ENCODE results near the gene FAM151A. TPM values are rescaled to one million over a fixed set of nuclear protein-coding genes. Genes with fewer than 3 reads are reported as not detected.

Gene FAM151A
- polyA plus RNA-seq, 1 donor from 2014 or later, result not detected

DNA sequence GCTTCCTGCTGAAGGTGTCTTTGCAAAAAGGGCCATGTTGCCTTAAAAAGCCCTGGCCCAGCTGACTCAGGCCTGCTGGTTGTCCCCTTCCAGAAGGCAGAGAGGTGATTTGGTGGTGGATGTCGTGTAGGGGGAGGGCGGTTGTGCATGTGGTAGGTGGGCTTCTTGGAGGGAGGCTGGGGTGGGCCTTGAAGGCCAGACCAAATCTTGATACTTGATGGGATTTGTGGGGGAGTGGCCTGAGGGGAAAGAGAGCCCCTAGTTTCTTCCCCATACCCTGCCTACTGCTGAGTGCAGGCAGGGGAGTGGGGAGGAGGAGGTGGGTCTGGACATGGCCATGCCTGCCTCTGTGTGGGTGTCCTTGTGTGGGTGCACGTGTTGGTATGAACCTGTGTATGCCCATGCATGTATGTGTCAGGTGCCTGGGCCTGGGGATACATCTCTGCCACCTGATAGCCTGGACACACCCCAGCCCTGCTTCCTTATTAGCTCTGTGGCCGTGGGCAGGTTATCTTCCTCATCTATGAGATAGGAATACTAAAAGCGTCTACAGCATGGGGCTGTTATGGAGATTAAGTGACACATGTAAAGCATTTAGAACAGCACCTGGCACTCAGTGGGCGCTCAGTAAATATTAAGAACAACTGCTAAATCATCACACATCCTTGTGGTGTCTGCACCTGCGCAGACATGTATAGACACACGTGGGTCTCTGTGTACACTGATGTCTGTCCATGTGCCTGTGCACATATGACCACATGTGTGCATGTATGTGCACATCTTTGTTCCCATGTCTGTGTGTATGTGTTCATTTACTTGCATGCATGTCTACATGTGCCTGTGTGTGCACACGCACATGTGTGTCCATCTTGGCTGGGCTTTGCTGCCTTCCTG lies 17.0 kb downstream of the FAM151A start:
- no peak overlapping the region for H2AFZ ChIP-seq (ENCODE audit: low read depth, low read length)
- no peak overlapping the region for H3K27ac ChIP-seq (ENCODE audit: low read length)

DNA sequence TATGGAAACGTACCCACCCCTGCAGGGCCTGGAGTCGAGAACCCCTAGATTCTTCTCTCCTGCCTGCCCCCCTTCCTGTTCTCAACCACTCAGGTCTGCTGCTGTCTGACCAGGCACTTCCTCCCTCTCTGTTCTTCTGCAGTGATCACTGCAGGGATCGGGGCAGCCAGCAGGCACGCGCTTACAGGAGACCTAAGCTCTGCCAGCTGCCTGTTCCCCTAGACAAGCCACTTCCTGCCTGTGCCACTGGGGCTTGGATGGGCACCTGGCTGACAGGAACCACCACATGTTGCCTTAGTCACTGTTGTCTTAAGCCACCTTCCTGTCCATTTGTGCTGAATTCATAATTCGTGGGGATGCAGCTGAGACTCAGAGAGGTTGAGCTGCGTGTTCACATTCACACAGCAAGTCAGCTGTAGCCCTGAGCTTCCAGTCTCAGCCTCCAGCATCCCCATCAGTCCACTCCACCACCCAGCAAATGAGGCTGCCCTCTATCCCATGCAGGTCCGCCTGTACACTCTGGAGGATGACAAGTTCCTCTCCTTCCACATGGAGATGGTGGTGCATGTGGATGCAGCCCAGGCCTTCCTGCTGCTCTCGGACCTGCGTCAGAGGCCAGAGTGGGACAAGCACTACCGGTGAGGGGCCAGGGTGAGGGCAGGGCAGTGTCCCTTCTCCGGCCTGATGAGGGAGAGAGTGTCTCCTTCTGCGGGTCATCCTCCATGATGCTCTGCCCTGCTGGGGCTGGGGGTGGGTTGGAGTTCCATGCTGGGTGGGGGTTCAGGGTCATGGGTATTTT lies 18.6 kb downstream of the FAM151A start:
- no peak overlapping the region for H3K27ac ChIP-seq (ENCODE audit: low read length)
- no peaks in the 10 kb centered on the region for H3F3A ChIP-seq (ENCODE audit: insufficient read depth, low read length, poor library complexity, severe bottlenecking)
- no peaks in the 10 kb centered on the region for H3K36me3 ChIP-seq (ENCODE audit: insufficient read depth, low read length)
- H3K79me2 ChIP-seq (replicated peaks; ENCODE audit: insufficient read depth, low read length), result no peaks in the 10 kb centered on the region
- H2AFZ ChIP-seq (ENCODE audit: low read depth, low read length), result no peak overlapping the region
- no peaks in the 10 kb centered on the region for H3K9me2 ChIP-seq (ENCODE audit: insufficient read depth, low read length)
- no peaks in the 10 kb centered on the region for H4K20me1 ChIP-seq (ENCODE audit: insufficient read depth)
- H3K4me2 ChIP-seq (ENCODE audit: low read length), result no peak overlapping the region
- H3K4me3 ChIP-seq (ENCODE audit: low read length), result no peak overlapping the region
- no peak overlapping the region for H3K9ac ChIP-seq (ENCODE audit: low read length)
- no peaks in the 10 kb centered on the region for H3K9me3 ChIP-seq (ENCODE audit: low read length)
- H3K27me3 ChIP-seq (ENCODE audit: insufficient read depth, low read depth, low read length), result no peaks in the 10 kb centered on the region
- no peak for TF ChIP-seq EP300 (conservative IDR thresholded peaks at IDR 0.05; ENCODE audit: poor library complexity, severe bottlenecking)
- no peak for TF ChIP-seq SMC3 (conservative IDR thresholded peaks at IDR 0.05; ENCODE audit: poor library complexity)
- TF ChIP-seq EZH2 (IDR thresholded peaks at IDR 0.05; ENCODE audit: borderline replicate concordance, insufficient read depth, low read length, poor library complexity, severe bottlenecking), result no peak
- TF ChIP-seq, protein P1, sequence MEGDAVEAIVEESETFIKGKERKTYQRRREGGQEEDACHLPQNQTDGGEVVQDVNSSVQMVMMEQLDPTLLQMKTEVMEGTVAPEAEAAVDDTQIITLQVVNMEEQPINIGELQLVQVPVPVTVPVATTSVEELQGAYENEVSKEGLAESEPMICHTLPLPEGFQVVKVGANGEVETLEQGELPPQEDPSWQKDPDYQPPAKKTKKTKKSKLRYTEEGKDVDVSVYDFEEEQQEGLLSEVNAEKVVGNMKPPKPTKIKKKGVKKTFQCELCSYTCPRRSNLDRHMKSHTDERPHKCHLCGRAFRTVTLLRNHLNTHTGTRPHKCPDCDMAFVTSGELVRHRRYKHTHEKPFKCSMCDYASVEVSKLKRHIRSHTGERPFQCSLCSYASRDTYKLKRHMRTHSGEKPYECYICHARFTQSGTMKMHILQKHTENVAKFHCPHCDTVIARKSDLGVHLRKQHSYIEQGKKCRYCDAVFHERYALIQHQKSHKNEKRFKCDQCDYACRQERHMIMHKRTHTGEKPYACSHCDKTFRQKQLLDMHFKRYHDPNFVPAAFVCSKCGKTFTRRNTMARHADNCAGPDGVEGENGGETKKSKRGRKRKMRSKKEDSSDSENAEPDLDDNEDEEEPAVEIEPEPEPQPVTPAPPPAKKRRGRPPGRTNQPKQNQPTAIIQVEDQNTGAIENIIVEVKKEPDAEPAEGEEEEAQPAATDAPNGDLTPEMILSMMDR (IDR thresholded peaks at IDR 0.05; ENCODE audit: poor library complexity, severe bottlenecking), result no peak
- TF ChIP-seq MXI1 (conservative IDR thresholded peaks at IDR 0.05; ENCODE audit: poor library complexity, severe bottlenecking), result no peak
- TF ChIP-seq, protein P2, sequence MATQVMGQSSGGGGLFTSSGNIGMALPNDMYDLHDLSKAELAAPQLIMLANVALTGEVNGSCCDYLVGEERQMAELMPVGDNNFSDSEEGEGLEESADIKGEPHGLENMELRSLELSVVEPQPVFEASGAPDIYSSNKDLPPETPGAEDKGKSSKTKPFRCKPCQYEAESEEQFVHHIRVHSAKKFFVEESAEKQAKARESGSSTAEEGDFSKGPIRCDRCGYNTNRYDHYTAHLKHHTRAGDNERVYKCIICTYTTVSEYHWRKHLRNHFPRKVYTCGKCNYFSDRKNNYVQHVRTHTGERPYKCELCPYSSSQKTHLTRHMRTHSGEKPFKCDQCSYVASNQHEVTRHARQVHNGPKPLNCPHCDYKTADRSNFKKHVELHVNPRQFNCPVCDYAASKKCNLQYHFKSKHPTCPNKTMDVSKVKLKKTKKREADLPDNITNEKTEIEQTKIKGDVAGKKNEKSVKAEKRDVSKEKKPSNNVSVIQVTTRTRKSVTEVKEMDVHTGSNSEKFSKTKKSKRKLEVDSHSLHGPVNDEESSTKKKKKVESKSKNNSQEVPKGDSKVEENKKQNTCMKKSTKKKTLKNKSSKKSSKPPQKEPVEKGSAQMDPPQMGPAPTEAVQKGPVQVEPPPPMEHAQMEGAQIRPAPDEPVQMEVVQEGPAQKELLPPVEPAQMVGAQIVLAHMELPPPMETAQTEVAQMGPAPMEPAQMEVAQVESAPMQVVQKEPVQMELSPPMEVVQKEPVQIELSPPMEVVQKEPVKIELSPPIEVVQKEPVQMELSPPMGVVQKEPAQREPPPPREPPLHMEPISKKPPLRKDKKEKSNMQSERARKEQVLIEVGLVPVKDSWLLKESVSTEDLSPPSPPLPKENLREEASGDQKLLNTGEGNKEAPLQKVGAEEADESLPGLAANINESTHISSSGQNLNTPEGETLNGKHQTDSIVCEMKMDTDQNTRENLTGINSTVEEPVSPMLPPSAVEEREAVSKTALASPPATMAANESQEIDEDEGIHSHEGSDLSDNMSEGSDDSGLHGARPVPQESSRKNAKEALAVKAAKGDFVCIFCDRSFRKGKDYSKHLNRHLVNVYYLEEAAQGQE (IDR thresholded peaks at IDR 0.05; ENCODE audit: borderline replicate concordance), result no peak

More for the DNA sequence above, 17.0 kb downstream of the FAM151A start:
- no peaks in the 10 kb centered on the region for H4K20me1 ChIP-seq (ENCODE audit: insufficient read depth)
- TF ChIP-seq EP300 (conservative IDR thresholded peaks at IDR 0.05; ENCODE audit: poor library complexity, severe bottlenecking) (no peak), SMC3 (conservative IDR thresholded peaks at IDR 0.05; ENCODE audit: poor library complexity) (no peak), POLR2AphosphoS5 (IDR thresholded peaks at IDR 0.05) (no peak), EZH2 (IDR thresholded peaks at IDR 0.05; ENCODE audit: borderline replicate concordance, insufficient read depth, low read length, poor library complexity, severe bottlenecking) (no peak), TAF1 (IDR thresholded peaks at IDR 0.05; ENCODE audit: low read depth) (no peak), MXI1 (conservative IDR thresholded peaks at IDR 0.05; ENCODE audit: poor library complexity, severe bottlenecking) (no peak), RAD21 (conservative IDR thresholded peaks at IDR 0.05) (no peak)
- TF ChIP-seq, protein P2 (IDR thresholded peaks at IDR 0.05; ENCODE audit: borderline replicate concordance), result no peak
- TF ChIP-seq, protein P1 (IDR thresholded peaks at IDR 0.05; ENCODE audit: poor library complexity, severe bottlenecking), result no peak
- H3K79me2 ChIP-seq (replicated peaks; ENCODE audit: insufficient read depth, low read length), result no peaks in the 10 kb centered on the region
- H3K4me2 ChIP-seq (ENCODE audit: low read length), result no peak overlapping the region
- no peaks in the 10 kb centered on the region for H3K27me3 ChIP-seq (ENCODE audit: insufficient read depth, low read depth, low read length)
- H3K9ac ChIP-seq (ENCODE audit: low read length), result no peak overlapping the region
- H3K4me3 ChIP-seq (ENCODE audit: low read length), result no peak overlapping the region
- no peaks in the 10 kb centered on the region for H3F3A ChIP-seq (ENCODE audit: insufficient read depth, low read length, poor library complexity, severe bottlenecking)
- H3K9me3 ChIP-seq (ENCODE audit: low read length), result no peaks in the 10 kb centered on the region
- no peaks in the 10 kb centered on the region for H3K36me3 ChIP-seq (ENCODE audit: insufficient read depth, low read length)
- H3K9me2 ChIP-seq (ENCODE audit: insufficient read depth, low read length), result no peaks in the 10 kb centered on the region
